GM19467 (cell line): ENCODE data around the gene IL17RC.
"Not testable (repeated sequence)": the region's sequence is repeated elsewhere in the genome, so short reads cannot be mapped to it uniquely, and the experiment has no call there.

Experiments used
- ATAC-seq: cut with Tn5 transposase; IDR thresholded peaks from one replicate; pipeline ENCODE4 v1.9.1; 2021; ENCODE audit warnings: mild to moderate bottlenecking, moderate library complexity; ENCODE audit not compliant: unreplicated experiment

The IL17RC gene

GRCh38 chr3:9916734-9917680 is at the start of gene IL17RC:
Gene IL17RC, plus strand, starts transcription at chr3:9917098. Its CDS starts 218 bp downstream, at chr3:9917316.
- no peak for ATAC-seq

- ATAC-seq, result no peak
These were observed 49.8 kb upstream of the IL17RC start for GRCh38 chr3:9867106-9867505.

- ATAC-seq, result no peak
These were observed 46.9 kb upstream of the IL17RC start for GRCh38 chr3:9869955-9870354.

GRCh38 chr3:9870978-9871377 is 45.9 kb upstream of the IL17RC start:
- no peak for ATAC-seq

GRCh38 chr3:9872067-9872466 is 44.8 kb upstream of the IL17RC start:
- ATAC-seq, result not testable (repeated sequence)

GRCh38 chr3:9875448-9875847 is 41.5 kb upstream of the IL17RC start:
- ATAC-seq, result no peak

- ATAC-seq, result not testable (repeated sequence)
These were observed 40.6 kb upstream of the IL17RC start for GRCh38 chr3:9876255-9876654.

GRCh38 chr3:9876991-9877390 is 39.9 kb upstream of the IL17RC start:
- ATAC-seq, result no peak

GRCh38 chr3:9878700-9879099 is 38.2 kb upstream of the IL17RC start:
- ATAC-seq, result no peak

- no peak for ATAC-seq
These were observed 36.9 kb upstream of the IL17RC start, which contains the start of gene CIDEC for GRCh38 chr3:9879830-9880549. Gene CIDEC, minus strand, starts transcription at chr3:9880253. Its CDS starts 1,767 bp downstream, at chr3:9878486.

- ATAC-seq, result no peak
These were observed 35.5 kb upstream of the IL17RC start for GRCh38 chr3:9881441-9881840.

GRCh38 chr3:9883706-9884554 is 33.0 kb upstream of the IL17RC start:
- no peak for ATAC-seq

- ATAC-seq, result no peak
These were observed 32.2 kb upstream of the IL17RC start for GRCh38 chr3:9884555-9885165.

- no peak for ATAC-seq
These were observed 30.6 kb upstream of the IL17RC start for GRCh38 chr3:9886328-9886727.

GRCh38 chr3:9887480-9887879 is 29.4 kb upstream of the IL17RC start:
- ATAC-seq, result no peak

- no peak for ATAC-seq
These were observed 28.4 kb upstream of the IL17RC start for GRCh38 chr3:9888540-9888939.

GRCh38 chr3:9889405-9889804 is 27.5 kb upstream of the IL17RC start:
- ATAC-seq, result no peak

- peak; percentile 74 for ATAC-seq
These were observed 26.4 kb upstream of the IL17RC start, which contains the start of gene JAGN1 for GRCh38 chr3:9890249-9891071. Gene JAGN1, plus strand, starts transcription at chr3:9890610. Its CDS starts 113 bp downstream, at chr3:9890723.

GRCh38 chr3:9891072-9891622 is 25.8 kb upstream of the IL17RC start:
- no peak for ATAC-seq
